OCI-LY7 (cell line): ENCODE data around the gene STBD1. TPM values are rescaled to one million over a fixed set of nuclear protein-coding genes. Genes with fewer than 3 reads are reported as not detected.

Experiments
- BruUV-seq: library from RNA; stranded (reverse); fragments of 400-500 nt; replicated peaks from 2 replicates; lab custom pipeline; 2021; lab: Mats Ljungman, UMichigan
- CTCF ChIA-PET: fragments of 300-600 bp; sonication (Branson Sonifier 250); formaldehyde crosslinking; loops from one replicate; lab custom pipeline; 2022; ENCODE audit warnings: antibody characterized with exemption; ENCODE audit not compliant: unreplicated experiment; lab: Charles Lee
- POLR2A ChIA-PET: fragments of 300-600 bp; sonication (Branson Sonifier 250); formaldehyde crosslinking; loops from one replicate; lab custom pipeline; 2022; ENCODE audit warnings: antibody characterized with exemption; lab: Charles Lee
- DNase-seq: peaks from one replicate; pipeline ENCODE4 v3.0.0-alpha.2; 2015; ENCODE audit warnings: low spot score
- H2AFZ ChIP-seq: fragments of 200-600 bp; sonication (generic), shearing (Covaris generic); 2 replicates; pipeline ENCODE4 v1.6.1; 2014; ENCODE audit warnings: mild to moderate bottlenecking, antibody characterized with exemption, low read length, moderate library complexity
- H3K27ac ChIP-seq: fragments of 200-600 bp; sonication (generic); 2 replicates; pipeline ENCODE4 v1.5.1; 2014; ENCODE audit warnings: mixed run types, low read depth, mild to moderate bottlenecking, moderate library complexity, low read length, inconsistent platforms; ENCODE audit not compliant: poor library complexity, severe bottlenecking
- H3K36me3 ChIP-seq: fragments of 200-600 bp; sonication (generic); 2 replicates; pipeline ENCODE4 v1.6.1; 2014; ENCODE audit warnings: mild to moderate bottlenecking, antibody characterized with exemption, low read length, moderate library complexity, mixed read lengths; ENCODE audit not compliant: insufficient read depth
- H3K4me1 ChIP-seq: fragments of 200-600 bp; sonication (generic); 2 replicates; pipeline ENCODE4 v1.5.1; 2014; ENCODE audit warnings: mild to moderate bottlenecking, low read length; ENCODE audit not compliant: insufficient read depth, poor library complexity, severe bottlenecking
- H3K4me2 ChIP-seq: fragments of 200-600 bp; sonication (generic); 2 replicates; pipeline ENCODE4 v1.6.1; 2014; ENCODE audit warnings: mild to moderate bottlenecking, low read length
- H3K4me3 ChIP-seq: fragments of 200-600 bp; sonication (generic); 2 replicates; pipeline ENCODE4 v1.5.1; 2014; ENCODE audit warnings: mild to moderate bottlenecking, low read depth, low read length; ENCODE audit not compliant: poor library complexity, severe bottlenecking
- H3K79me2 ChIP-seq: fragments of 200-600 bp; sonication (generic); 2 replicates; pipeline ENCODE4 v1.6.1; 2016; ENCODE audit warnings: low read depth, mild to moderate bottlenecking, low read length, moderate library complexity, mixed read lengths; ENCODE audit not compliant: insufficient read depth
- H3K9me2 ChIP-seq: fragments of 200-600 bp; sonication (generic); 2 replicates; pipeline ENCODE4 v1.6.1; 2016; ENCODE audit warnings: mild to moderate bottlenecking, low read length, mixed read lengths; ENCODE audit not compliant: insufficient read depth
- H3K9me3 ChIP-seq: fragments of 200-600 bp; sonication (generic); 2 replicates; pipeline ENCODE4 v1.6.1; 2014; ENCODE audit warnings: mild to moderate bottlenecking, mixed run types, low read length, mixed read lengths
- H4K20me1 ChIP-seq: fragments of 200-600 bp; sonication (generic); 2 replicates; pipeline ENCODE4 v1.6.1; 2014; ENCODE audit warnings: mild to moderate bottlenecking, antibody characterized with exemption, low read length, moderate library complexity, mixed read lengths; ENCODE audit not compliant: insufficient read depth
- EZH2phosphoT487 ChIP-seq: fragments of 200-600 bp; sonication (generic); IDR thresholded peaks from 2 replicates; pipeline ENCODE4 v1.6.1; 2018; ENCODE audit warnings: low read depth, borderline replicate concordance, mild to moderate bottlenecking, mixed run types, antibody characterized with exemption, low read length, moderate library complexity, mixed read lengths
- intact Hi-C: fragments of 100-400 bp; cut with micrococcal nuclease; formaldehyde crosslinking; loops from one replicate; pipeline ENCODE4 v1.10.0; 2022; ENCODE audit not compliant: unreplicated experiment
- total RNA-seq, 2 experiments: library from RNA; depleted of rRNA in 1 of 2; stranded (reverse); fragments of >200 nt in 1 of 2; shearing (Covaris generic) in 1 of 2; gene quantifications; 2 replicates each; pipeline ENCODE4 v1.2.3, GENCODE V29; 2014 to 2022
- TF ChIP-seq, protein P1 (sequence below): fragments of 200-600 bp; sonication (generic); conservative IDR thresholded peaks from 2 replicates; pipeline ENCODE4 v1.5.1; 2014; ENCODE audit warnings: mild to moderate bottlenecking, antibody characterized with exemption, low read length, moderate library complexity, mixed read lengths

STBD1 gene
- total RNA-seq, 2 experiments from 2014 or later, result not detected

DNA sequence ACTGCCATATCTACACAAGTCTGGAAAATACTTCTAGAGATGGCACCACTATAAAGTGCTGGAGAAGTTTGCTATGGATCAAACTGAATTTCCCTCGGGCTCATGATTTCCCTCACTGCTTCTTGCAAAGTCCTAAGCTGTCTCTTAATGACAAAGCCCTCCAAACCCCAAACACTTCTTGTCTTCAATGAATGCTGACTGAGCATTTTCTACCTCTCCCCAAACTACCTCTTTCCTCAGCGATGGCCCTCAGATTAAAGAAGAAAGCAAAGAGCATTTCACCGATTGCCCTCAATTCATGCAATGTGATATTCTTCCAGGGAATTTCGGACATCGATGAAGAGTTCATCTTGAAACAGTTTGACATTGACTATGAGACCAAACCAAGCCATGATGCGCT, 35.3 kb upstream of the STBD1 start:
- TF ChIP-seq, protein P1, sequence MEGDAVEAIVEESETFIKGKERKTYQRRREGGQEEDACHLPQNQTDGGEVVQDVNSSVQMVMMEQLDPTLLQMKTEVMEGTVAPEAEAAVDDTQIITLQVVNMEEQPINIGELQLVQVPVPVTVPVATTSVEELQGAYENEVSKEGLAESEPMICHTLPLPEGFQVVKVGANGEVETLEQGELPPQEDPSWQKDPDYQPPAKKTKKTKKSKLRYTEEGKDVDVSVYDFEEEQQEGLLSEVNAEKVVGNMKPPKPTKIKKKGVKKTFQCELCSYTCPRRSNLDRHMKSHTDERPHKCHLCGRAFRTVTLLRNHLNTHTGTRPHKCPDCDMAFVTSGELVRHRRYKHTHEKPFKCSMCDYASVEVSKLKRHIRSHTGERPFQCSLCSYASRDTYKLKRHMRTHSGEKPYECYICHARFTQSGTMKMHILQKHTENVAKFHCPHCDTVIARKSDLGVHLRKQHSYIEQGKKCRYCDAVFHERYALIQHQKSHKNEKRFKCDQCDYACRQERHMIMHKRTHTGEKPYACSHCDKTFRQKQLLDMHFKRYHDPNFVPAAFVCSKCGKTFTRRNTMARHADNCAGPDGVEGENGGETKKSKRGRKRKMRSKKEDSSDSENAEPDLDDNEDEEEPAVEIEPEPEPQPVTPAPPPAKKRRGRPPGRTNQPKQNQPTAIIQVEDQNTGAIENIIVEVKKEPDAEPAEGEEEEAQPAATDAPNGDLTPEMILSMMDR, result no peak
- TF ChIP-seq EZH2phosphoT487, result no peak

DNA sequence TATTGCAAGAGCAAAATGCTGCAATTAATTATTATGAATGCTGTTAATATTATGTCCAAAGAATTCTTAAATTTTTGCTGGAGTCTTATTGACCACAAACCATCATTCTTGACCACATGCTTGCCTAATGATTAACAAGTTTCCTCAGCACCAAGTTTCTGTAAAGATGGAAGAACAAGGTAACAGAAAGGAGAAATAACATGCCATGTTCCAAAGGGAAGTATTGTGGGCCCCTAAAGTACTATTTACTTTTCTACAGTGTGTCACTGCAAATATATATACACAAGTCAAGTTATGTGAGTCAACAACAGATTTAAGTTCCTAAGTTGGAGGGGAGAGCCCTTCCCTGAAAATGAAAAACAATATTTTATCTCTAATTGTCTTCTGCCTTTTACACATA, 34.5 kb upstream of the STBD1 start:
- no peak overlapping the region for H3K4me2 ChIP-seq
- no TSS peak for BruUV-seq

More for the DNA sequence above, 35.3 kb upstream of the STBD1 start:
- Histone ChIP-seq H3K9me3 (no peaks in the 10 kb centered on the region), H3K4me2 (no peak overlapping the region), H3K9me2 (no peaks in the 10 kb centered on the region), H3K4me1 (no peaks in the 10 kb centered on the region), H3K79me2 (no peaks in the 10 kb centered on the region), H3K27ac (no peak overlapping the region), H3K4me3 (no peak overlapping the region), H4K20me1 (no peaks in the 10 kb centered on the region), H2AFZ (no peak overlapping the region), H3K36me3 (no peaks in the 10 kb centered on the region)
- intact Hi-C loops, result no loop called here
- no peak for DNase-seq
- ChIA-PET POLR2A (no interaction called here), CTCF (no interaction called here)
- no TSS peak for BruUV-seq

DNA sequence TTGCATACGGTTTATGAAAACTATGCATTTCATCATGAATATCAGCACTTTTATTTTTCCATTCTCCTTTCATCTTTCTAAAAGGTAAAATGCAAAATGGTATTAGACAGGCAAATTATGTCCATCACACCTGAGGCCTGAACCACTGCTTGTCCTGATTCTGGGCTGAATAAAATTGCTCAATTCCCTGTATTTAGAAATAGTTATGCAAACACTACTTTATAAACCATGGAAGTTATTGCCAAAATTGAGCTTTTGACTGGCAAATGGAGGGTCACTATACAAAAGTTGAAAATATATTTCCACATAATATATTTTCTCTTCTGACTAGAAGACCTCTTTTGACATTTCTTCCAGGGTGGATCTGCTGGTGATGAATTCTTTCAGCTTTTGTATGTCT, 34.0 kb upstream of the STBD1 start:
- DNase-seq, result no peak
- H3K27ac ChIP-seq, result no peak overlapping the region
- H3K4me1 ChIP-seq, result no peaks in the 10 kb centered on the region
- TF ChIP-seq, protein P1, result no peak
- no peak for TF ChIP-seq EZH2phosphoT487
- POLR2A ChIA-PET, result no interaction called here
- H3K79me2 ChIP-seq, result no peaks in the 10 kb centered on the region
- no peaks in the 10 kb centered on the region for H3K9me2 ChIP-seq
- BruUV-seq, result no TSS peak
- H4K20me1 ChIP-seq, result no peaks in the 10 kb centered on the region
- H2AFZ ChIP-seq, result no peak overlapping the region
- no peaks in the 10 kb centered on the region for H3K9me3 ChIP-seq
- H3K4me2 ChIP-seq, result no peak overlapping the region
- CTCF ChIA-PET, result no interaction called here
- no peaks in the 10 kb centered on the region for H3K36me3 ChIP-seq
- intact Hi-C loops, result no loop called here
- H3K4me3 ChIP-seq, result no peak overlapping the region

More for the DNA sequence above, 34.5 kb upstream of the STBD1 start:
- Histone ChIP-seq H3K4me3 (no peak overlapping the region), H3K27ac (no peak overlapping the region), H3K9me3 (no peaks in the 10 kb centered on the region), H3K79me2 (no peaks in the 10 kb centered on the region), H2AFZ (no peak overlapping the region), H3K4me1 (no peaks in the 10 kb centered on the region), H4K20me1 (no peaks in the 10 kb centered on the region), H3K9me2 (no peaks in the 10 kb centered on the region), H3K36me3 (no peaks in the 10 kb centered on the region)
- TF ChIP-seq, protein P1, result no peak
- TF ChIP-seq EZH2phosphoT487, result no peak
- ChIA-PET CTCF (no interaction called here), POLR2A (no interaction called here)
- intact Hi-C loops, result no loop called here
- no peak for DNase-seq
